HG02623 (cell line): ENCODE measurements around the gene ATP10D.

ENCODE experiments used
- ATAC-seq: cut with Tn5 transposase; IDR thresholded peaks from one replicate; pipeline ENCODE4 v1.9.1; 2021; ENCODE audit warnings: moderate library complexity; ENCODE audit not compliant: unreplicated experiment

Gene ATP10D

GRCh38 chr4:47485047-47485692 lies at the start of gene ATP10D:
Gene ATP10D (plus strand): TSS chr4:47485275. CDS start chr4:47512541, 27,266 bp downstream.
- peak; percentile 95 for ATAC-seq

- peak; percentile 68 for ATAC-seq
Measured at GRCh38 chr4:47442980-47443379, 42.1 kb upstream of the ATP10D start.

GRCh38 chr4:47444031-47444430 lies 41.0 kb upstream of the ATP10D start:
- no peak for ATAC-seq

- ATAC-seq, result no peak
Measured at GRCh38 chr4:47451657-47452056, 33.4 kb upstream of the ATP10D start.

- ATAC-seq, result peak; percentile 21
Measured at GRCh38 chr4:47462799-47463234, 22.3 kb upstream of the ATP10D start.

- peak; percentile 84 for ATAC-seq
Measured at GRCh38 chr4:47463235-47463956, 21.7 kb upstream of the ATP10D start, which contains the start of gene COMMD8. Gene COMMD8 (minus strand): TSS chr4:47463702. CDS start chr4:47463651, 51 bp downstream.

- peak; percentile 23 for ATAC-seq
Measured at GRCh38 chr4:47465004-47465403, 20.1 kb upstream of the ATP10D start.

GRCh38 chr4:47466056-47466785 lies 18.9 kb upstream of the ATP10D start:
- ATAC-seq, result no peak

- ATAC-seq, result no peak
Measured at GRCh38 chr4:47468706-47469365, 16.2 kb upstream of the ATP10D start.

- no peak for ATAC-seq
Measured at GRCh38 chr4:47469951-47470350, 15.1 kb upstream of the ATP10D start.

GRCh38 chr4:47471064-47471463 lies 14.0 kb upstream of the ATP10D start:
- ATAC-seq, result no peak

- ATAC-seq, result no peak
Measured at GRCh38 chr4:47471591-47471990, 13.5 kb upstream of the ATP10D start.

GRCh38 chr4:47473141-47473750 lies 11.8 kb upstream of the ATP10D start:
- no peak for ATAC-seq

- ATAC-seq, result no peak
Measured at GRCh38 chr4:47474799-47475198, 10.3 kb upstream of the ATP10D start.

GRCh38 chr4:47475411-47475810 lies 9.7 kb upstream of the ATP10D start:
- no peak for ATAC-seq

GRCh38 chr4:47478804-47479203 lies 6.3 kb upstream of the ATP10D start:
- ATAC-seq, result no peak

- ATAC-seq, result no peak
Measured at GRCh38 chr4:47482326-47482725, 2.7 kb upstream of the ATP10D start.

- no peak for ATAC-seq
Measured at GRCh38 chr4:47483745-47484144, 1.3 kb upstream of the ATP10D start.

- no peak for ATAC-seq
Measured at GRCh38 chr4:47484168-47484567, 907 bp upstream of the ATP10D start.

- ATAC-seq, result peak; percentile 8
Measured at GRCh38 chr4:47485768-47486167, 693 bp downstream of the ATP10D start.

GRCh38 chr4:47486231-47486673 lies 1.2 kb downstream of the ATP10D start:
- no peak for ATAC-seq
